Omental fat pad (tissue), 4 donors: Measurements from ENCODE around the gene RPUSD1. TPM values are rescaled to one million over a fixed set of nuclear protein-coding genes. Genes with fewer than 3 reads are reported as not detected.

Experiments
- ATAC-seq: fragments of 150-250 bp; one replicate; pipeline ENCODE4 v1.9.1; 2016; ENCODE audit warnings: mild to moderate bottlenecking, moderate library complexity; ENCODE audit not compliant: low FRiP score
- DNase-seq: peaks from one replicate; pipeline ENCODE4 v3.0.0-alpha.2; 2019; ENCODE audit warnings: low spot score
- total RNA-seq, 4 donors: library from RNA; depleted of rRNA; stranded (reverse); fragments of >200 nt; gene quantifications; one replicate each; pipeline ENCODE4 v1.1.0, GENCODE V29; 2016
- TF ChIP-seq, protein P1 (sequence below), 3 donors: fragments of 450-650 bp; IDR thresholded peaks; one replicate each; pipeline ENCODE4 v1.5.1; 2016 to 2017; ENCODE audit warnings: antibody characterized with exemption in 3 of 3, mild to moderate bottlenecking in 3 of 3, moderate library complexity in 2 of 3

Gene RPUSD1
- total RNA-seq, 4 donors from 2014 or later = 9.6 to 20.9 (median 13.7) TPM

DNA sequence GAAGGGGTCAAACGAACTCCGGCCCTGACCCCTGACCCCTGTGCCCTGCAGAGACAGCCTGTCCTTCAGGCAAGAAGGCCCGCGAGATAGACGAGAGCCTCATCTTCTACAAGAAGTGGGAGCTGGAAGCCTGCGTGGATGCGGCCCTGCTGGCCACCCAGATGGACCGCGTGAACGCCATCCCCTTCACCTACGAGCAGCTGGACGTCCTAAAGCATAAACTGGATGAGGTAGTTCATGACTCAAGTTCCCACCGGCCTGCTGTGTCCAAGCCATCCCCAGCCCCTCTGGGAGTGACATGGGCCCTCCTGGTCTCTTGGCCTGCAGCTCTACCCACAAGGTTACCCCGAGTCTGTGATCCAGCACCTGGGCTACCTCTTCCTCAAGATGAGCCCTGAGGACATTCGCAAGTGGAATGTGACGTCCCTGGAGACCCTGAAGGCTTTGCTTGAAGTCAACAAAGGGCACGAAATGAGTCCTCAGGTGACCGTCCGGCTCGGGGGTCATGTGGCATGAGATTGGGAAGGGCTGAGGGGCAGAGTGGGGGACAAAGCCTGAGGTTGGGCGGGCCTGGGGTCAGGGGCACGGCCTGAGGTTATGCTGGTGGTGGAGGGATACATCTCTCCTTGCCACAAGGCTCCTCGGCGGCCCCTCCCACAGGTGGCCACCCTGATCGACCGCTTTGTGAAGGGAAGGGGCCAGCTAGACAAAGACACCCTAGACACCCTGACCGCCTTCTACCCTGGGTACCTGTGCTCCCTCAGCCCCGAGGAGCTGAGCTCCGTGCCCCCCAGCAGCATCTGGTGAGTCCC, 22.0 kb downstream of the RPUSD1 start:
- ATAC-seq = no peak
- no peak for DNase-seq
- TF ChIP-seq, protein P1, sequence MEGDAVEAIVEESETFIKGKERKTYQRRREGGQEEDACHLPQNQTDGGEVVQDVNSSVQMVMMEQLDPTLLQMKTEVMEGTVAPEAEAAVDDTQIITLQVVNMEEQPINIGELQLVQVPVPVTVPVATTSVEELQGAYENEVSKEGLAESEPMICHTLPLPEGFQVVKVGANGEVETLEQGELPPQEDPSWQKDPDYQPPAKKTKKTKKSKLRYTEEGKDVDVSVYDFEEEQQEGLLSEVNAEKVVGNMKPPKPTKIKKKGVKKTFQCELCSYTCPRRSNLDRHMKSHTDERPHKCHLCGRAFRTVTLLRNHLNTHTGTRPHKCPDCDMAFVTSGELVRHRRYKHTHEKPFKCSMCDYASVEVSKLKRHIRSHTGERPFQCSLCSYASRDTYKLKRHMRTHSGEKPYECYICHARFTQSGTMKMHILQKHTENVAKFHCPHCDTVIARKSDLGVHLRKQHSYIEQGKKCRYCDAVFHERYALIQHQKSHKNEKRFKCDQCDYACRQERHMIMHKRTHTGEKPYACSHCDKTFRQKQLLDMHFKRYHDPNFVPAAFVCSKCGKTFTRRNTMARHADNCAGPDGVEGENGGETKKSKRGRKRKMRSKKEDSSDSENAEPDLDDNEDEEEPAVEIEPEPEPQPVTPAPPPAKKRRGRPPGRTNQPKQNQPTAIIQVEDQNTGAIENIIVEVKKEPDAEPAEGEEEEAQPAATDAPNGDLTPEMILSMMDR (IDR thresholded peaks at IDR 0.05) = no peak

DNA sequence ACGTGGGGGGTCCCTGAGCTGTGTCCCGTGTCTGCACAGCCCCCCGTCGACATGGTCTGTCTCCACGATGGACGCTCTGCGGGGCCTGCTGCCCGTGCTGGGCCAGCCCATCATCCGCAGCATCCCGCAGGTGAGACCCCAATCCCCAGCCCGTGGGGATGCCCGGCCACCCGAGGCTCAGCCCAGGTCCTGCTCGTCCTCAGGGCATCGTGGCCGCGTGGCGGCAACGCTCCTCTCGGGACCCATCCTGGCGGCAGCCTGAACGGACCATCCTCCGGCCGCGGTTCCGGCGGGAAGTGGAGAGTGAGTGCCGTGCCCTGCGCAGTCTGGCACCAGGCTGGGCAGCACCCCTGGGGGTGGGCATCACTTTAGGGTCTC, 22.7 kb downstream of the RPUSD1 start:
- DNase-seq (no peak), ATAC-seq (no peak)
- TF ChIP-seq, protein P1 (IDR thresholded peaks at IDR 0.05) = no peak

DNA sequence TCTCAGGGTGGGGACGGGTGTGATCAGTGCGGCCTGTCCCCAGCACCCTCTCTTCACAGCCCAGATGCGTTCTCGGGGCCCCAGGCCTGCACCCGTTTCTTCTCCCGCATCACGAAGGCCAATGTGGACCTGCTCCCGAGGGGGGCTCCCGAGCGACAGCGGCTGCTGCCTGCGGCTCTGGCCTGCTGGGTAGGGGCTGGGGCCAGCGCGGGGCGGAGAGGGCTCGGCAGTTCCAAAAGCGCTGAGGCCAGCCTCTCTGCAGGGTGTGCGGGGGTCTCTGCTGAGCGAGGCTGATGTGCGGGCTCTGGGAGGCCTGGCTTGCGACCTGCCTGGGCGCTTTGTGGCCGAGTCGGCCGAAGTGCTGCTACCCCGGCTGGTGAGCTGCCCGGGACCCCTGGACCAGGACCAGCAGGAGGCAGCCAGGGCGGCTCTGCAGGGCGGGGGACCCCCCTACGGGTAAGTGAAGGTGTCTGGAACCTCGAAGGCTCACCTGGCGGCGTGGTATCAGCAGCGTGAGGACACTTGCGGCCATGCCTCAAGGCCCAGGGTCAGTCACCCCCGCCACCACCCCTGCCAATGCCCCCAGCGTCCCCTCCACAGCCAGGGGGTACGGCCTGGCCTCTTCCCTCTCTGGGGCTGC, 23.2 kb downstream of the RPUSD1 start:
- no peak for ATAC-seq
- TF ChIP-seq, protein P1 (IDR thresholded peaks at IDR 0.05) = no peak

DNA sequence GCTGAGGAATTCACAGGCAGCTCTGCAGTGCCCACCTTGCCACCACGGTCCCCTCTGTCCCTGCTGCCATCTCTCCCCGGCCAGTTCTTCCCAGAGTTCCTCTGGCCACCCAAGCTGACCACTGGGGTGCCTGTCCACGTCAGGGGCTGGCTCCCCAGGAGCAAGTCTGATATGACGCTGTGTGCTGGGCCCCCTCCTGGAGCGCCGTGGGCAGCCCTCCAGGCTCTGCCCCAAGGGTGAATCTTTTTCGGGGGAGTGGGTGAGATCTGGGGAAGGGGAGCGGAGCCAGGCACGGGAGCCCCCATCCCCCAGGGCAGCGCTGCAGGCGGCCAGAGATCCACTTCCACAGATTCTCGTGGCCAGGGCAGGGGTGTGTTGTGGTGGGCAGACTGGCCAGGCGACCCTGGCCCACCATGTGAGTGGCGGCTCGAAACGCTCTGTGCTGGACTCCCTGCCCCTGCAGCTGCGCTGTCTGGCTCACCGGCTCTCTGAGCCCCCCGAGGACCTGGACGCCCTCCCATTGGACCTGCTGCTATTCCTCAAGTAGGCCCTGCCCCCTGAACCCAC, 23.9 kb downstream of the RPUSD1 start:
- DNase-seq = no peak
- no peak for ATAC-seq
- TF ChIP-seq, protein P1 (IDR thresholded peaks at IDR 0.05) = no peak

More for the DNA sequence above, 23.2 kb downstream of the RPUSD1 start:
- DNase-seq = no peak

DNA sequence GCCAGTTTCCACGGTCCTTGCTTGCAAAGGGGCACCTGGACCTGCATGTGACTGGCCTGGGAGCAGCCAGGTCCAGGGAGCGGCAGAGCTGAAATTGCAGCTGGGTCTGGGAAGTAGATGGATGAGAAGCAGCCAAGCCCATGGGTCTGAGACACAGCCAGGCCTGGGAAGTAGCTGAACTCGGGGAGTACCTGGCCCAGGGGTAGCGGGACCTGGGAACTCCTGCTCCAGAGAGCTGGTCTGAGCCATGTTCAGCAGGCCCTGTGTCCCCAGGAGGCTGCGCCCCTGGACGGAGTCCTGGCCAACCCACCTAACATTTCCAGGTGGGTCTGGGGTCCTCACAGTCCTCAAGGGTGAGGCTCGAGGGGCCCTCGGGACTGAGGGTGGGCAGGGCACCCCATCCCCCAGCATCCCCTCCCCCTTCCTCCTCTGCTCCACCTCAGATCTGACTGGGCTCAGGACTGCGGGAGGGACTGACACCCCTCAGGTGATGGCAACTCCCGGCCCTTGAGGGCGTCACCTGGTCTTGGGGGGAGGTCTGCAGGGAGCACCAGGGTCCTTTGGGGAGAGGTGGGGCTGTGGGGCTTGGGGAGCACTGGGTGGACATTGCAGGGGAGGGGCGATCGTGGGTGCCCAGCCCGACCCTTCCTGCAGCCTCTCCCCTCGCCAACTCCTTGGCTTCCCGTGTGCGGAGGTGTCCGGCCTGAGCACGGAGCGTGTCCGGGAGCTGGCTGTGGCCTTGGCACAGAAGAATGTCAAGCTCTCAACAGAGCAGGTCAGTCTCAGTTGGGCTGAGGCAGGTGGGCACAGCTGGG, 24.6 kb downstream of the RPUSD1 start:
- no peak for ATAC-seq
- TF ChIP-seq, protein P1 (IDR thresholded peaks at IDR 0.05) = no peak
- DNase-seq = no peak

DNA sequence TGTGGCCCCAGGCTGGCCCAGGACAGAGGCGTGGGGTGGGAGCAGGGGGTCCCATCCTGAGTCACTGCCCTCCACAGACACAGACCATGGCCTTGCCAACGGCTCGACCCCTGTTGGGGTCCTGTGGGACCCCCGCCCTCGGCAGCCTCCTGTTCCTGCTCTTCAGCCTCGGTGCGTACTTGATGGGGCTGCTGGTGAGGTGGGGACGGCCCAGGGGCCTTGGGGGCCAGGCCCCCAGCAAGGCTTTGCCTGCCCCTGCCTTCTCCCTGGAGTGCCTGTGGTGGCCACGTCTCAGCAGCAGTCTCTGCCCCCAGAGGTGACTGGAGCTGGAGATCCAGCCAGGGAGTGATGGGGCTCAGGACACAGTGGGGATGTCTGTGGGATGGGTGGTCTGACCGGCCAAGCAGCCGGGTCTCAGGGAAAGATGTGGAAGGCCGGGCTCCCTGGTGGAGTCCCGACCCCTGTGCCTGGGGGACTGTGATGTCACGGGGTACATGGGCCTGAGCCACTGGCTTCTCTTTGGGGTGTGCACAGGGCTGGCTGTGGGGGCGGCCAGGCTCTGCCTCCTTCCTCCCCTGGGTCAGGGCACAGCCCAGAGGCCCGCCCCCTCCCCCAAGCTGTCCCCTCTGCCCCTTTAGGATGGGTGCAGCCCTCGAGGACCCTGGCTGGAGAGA, 25.4 kb downstream of the RPUSD1 start:
- TF ChIP-seq, protein P1 (IDR thresholded peaks at IDR 0.05) = no peak
- DNase-seq = no peak
- ATAC-seq = no peak
